OCI-M2 (cell line): ENCODE data around the gene DDI2.

ENCODE experiments used
- DNase-seq: peaks from one replicate; lab custom pipeline; 2025; ENCODE audit not compliant: unreplicated experiment; lab: John Stamatoyannopoulos, UW

The DDI2 gene

DNA sequence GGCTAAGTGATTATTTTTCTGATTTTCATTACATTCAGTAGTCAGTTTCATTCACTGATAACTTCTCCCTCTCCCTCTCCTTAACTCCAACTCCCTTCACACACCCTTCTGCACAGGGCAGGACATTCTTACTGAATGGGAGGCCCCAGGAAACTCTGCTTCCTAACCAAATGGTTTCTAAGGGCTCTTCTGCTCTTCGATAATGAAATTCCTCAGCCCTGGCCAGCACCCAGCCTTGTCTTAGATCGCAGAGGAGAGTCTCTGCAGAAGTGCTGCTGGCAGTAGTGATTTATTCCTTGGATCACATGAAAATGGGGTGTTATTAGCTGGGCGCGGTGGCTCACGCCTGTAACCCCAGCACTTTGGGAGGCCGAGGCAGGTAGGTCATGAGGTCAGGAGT, 83.2 kb downstream of the DDI2 start:
- no peak for DNase-seq

- DNase-seq: no peak
These were observed 84.5 kb downstream of the DDI2 start for GRCh38 chr1:15701784-15702183.

DNA sequence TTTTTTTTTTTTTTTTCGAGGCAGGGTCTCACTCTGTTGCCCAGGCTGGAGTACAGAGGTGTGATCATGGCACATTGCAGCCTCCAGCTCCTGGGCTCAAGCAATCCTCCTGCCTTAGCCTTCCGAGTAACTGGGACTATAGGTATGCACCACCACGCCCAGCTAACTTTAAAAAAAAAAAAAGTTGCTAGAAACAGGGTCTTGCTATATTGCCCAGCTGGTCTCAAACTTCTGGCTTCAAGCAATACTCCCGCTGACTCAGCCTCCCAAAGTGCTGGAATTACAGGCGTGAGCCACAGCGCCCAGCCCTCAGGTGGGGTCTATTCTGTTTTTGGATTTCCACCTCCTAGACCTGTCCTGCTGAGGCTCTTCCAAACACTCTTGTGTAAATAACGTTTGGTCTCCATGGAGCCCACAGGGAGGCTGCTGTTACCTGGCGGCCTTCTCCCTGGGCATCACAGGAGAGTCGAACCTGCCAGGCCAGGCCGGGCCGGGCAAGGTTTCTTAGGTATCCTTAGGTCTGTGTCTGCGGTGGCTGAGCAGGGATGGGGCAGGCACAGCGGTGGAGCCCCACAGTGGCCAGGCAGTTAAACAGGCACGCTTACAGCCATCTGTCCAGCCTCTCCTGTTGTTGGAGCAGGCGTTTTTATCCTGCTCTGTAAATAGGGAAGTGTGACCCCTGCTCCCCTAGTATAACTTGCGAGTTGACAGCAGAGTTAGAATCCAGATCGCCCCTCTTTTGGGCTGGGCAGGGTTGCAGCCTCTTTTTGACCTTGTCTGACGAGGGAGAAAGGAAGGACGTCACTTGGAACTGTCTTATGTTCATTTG, 85.7 kb downstream of the DDI2 start:
- DNase-seq: no peak

DNA sequence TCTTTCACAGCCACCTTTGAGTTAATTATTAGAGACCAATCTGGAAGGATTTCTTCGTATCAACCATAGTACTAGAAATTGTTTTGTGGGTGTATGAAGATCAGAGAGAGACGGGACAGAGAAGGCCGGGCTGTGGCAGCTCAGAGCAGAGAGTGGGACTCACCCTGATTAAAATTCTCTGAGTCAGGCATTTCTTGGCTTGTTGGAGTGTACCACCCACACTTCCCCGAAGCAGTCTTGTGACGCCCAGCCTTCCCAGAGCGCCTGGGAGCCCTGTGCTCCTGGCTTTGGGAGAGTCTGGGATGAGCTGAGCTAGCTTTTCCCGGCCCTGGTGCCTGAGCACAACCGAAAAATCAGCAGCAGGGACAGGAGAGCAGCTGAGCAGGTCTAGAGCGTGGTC, 86.3 kb downstream of the DDI2 start:
- no peak for DNase-seq

DNA sequence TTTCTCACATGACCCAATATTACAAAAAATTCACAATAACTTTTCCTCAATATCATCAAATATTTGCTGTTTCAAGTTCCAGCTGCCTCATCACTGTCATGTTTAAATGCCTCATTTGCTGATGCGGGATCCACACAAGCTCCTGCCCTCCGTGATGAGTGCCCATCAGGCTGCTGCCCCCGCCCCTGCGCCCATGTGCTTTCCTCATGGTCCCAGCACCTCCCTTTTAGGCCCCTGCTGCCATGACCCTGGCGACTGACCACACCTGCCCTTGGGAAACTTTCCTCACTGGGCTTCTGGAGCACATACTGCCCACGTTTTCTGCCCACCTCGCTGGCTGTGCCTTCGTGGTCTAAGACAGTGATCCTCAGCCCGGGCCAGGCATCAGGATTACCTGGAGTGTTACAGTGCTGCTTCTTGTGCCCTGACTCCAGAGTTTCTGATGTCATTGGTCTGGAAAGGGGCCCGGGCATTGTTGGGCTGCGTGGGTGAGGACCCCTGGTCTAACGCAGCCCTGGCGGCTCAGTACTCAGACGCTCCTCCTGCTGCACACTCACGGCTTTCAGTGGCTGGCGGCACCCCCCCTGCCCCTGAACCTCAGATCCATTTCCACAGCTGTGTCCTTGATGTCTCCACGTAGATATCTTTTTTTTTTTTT, 87.4 kb downstream of the DDI2 start:
- no peak for DNase-seq

- no peak for DNase-seq
These were observed 87.9 kb downstream of the DDI2 start for GRCh38 chr1:15705184-15705566.

DNA sequence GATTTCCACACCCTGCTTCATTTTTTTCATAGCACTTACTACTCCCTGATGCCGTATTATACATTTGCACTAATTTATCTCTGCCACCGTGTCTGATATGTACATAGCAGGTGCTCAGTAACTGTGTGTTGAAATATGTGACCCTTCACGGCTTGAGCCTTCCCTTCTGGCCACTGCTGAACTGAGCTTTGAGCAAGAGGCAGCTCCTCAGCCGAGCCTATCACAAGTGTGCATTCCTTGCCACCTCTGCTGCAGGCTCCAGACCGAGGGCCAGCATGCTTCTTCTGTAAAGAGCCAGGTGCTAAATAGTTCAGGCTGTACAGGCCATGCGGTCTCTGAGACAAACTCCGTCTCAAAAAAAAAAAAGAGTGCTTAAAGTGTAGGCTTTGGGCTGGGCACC, 89.5 kb downstream of the DDI2 start:
- no peak for DNase-seq

DNA sequence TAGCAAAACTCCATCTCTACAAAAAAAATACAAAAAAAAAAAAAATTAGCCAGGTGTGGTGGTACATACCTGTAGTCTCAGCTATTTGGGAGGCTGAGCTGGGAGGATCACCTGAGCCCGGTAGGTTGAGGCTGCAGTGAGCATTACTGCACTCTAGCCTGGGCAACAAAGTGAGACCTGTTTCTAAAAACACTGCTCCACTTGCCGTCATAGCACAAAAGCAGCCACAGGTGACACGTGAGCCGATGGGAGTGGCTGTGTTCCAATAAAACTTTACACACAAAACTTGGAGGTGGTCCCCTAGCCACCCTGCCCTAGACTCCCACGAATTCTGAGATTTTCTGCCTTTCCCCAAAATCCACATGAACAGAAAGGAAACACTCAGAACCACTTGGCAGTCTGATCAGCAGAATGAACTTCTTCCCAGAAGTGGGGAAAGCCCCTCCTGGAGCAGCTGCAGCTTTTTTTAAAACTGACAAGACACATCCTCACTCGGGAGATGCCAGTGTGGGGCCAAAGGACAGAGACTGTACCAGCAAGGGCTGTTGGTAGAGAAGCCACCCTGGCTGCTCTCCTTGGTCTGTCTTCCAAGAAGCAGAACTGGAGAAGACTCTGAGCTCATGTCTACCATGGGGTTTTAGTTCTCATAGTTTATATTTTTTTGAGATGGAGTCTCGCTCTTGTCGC, 90.1 kb downstream of the DDI2 start:
- DNase-seq: no peak

- no peak for DNase-seq
These were observed 91.4 kb downstream of the DDI2 start for GRCh38 chr1:15708486-15709137.

- DNase-seq: no peak
These were observed 92.0 kb downstream of the DDI2 start for GRCh38 chr1:15709226-15709625.

DNA sequence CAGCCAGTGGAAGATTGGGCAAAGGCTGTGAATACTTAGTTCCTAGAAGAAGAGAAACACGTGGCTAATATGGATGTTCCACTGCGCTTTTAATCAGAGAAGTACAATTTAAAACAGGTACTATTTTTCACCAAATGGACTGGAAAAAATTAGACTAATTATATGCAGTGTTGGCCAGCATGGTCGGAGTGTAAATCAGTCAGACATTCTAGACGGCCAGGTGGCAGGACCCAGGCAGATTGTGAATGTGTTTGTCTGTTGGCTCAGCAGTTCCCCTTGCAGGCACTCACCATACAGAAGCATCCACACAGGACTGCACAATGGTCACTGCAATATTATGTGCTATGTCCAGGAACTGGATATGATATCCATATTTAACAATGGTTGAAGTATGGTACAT, 94.9 kb downstream of the DDI2 start:
- no peak for DNase-seq

- DNase-seq: no peak
These were observed 97.3 kb downstream of the DDI2 start for GRCh38 chr1:15714406-15715136.

DNA sequence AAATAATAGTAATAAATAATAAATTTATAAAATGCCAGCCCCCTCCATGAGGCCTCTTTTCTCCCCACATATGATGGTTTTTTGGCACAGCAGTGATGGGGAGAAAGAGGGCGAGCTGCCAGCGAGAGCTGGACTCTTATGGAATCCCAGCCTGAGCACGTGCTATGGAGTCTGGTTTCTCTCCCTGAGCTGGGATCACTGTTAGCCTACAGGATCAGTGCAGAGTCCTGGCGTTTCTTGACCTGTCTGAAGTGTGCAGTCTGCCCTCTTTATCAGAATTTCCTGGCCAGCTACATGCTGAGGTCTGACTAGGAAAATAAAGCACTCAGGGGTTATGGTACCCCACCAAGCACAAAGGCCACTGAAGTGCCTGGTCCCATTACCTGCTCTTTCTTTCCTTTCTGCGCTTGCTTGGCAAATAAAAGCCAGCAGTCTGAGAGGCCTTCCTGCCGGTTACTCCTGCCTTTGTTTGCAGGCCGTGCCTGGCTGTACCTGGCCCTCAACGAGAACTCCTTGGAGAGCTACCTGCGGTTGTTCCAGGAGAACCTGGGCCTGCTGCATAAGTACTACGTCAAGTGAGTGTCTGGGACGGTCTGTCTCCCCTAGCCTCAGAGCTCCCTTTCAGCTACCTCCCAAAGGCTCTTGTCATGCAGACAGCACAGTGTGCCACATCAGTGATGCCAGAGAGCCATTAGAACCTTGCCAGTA, 100.3 kb downstream of the DDI2 start:
- DNase-seq: no peak

GRCh38 chr1:15718199-15718601, 100.9 kb downstream of the DDI2 start:
- no peak for DNase-seq
